Raji (cell line): ENCODE data around the gene DHX15.

Experiments used
- POLR2A ChIP-seq: IDR thresholded peaks from 2 replicates; pipeline ENCODE4 v1.6.1; 2011; ENCODE audit warnings: low read depth, low read length, control low read depth; ENCODE audit not compliant: insufficient read depth

Gene DHX15

DNA sequence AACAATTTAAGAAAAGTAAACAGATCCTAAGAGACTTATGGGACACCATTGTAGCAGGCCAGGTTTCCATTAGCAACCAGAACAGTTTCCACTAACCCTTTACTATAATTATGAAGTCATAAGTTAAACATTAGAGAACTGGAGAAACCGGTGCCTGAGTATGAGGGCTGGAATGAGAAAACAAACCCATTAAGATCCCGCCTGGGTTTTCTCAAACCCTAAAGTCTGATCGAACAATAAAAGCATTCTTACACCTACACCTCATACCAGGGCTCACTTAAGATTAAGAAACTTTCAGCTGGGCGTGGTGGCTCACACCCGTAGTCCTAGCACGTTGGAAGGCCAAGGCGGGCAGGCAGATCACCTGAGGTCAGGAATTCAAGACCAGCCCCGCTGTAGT, 13.7 kb upstream of the DHX15 start:
- no peak for TF ChIP-seq POLR2A

- TF ChIP-seq POLR2A, result no peak
These were observed 11.3 kb upstream of the DHX15 start for GRCh38 chr4:24595659-24596058.

DNA sequence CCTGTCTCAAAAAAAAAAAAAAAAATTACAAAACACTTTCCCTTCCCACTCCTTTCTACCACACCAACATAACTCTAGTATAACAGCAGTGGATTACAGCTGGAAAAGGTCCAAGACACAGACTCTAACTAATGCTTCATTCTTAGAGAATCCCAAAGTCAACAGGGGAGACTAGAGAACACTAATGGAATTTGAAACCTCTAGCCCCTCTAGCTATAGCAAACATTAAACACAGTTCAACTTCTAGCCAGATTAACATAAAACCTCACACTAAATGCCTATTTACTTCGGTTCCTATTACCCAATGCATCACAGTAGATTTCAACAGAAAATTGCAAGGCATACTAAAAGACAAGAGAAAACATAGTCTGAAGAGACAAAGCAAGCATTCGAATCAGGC, 10.5 kb upstream of the DHX15 start:
- TF ChIP-seq POLR2A, result no peak

- TF ChIP-seq POLR2A, result no peak
These were observed 5.1 kb upstream of the DHX15 start for GRCh38 chr4:24589448-24589847.

DNA sequence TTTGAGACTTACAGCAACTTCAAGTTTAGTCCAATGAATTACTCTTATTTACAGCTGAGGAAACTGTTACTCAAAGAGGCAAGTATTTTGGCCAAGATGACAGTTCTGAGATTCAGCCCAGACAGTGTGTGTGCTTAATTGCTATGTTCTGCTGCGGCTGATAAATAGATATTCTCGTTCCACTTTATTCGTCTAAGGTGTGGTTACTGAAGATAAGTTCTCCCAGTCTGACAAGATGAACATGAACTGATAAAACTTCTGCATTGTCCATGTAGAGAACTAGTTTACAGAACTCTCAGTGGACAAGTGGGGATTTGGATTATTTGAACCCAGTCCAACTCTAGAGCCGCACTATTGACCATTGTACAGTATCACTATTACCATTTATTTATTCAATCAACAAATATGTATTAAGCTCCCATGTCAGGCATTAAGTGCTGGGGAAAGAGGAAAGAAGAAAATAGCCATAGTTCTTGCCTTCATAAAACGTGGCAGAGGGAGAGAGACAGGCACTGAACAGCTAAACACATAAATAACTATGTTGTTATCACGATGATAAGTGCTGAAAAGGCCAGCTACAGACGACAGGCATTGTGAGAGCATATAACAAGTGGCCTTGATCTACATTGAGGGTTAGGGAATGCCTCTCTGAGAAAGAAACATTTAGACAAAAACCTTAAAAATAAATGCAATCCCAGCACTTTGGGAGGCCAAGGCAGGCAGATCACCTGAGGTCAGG, 4.0 kb upstream of the DHX15 start:
- TF ChIP-seq POLR2A, result no peak

GRCh38 chr4:24583451-24584210, 723 bp downstream of the DHX15 start:
- peak; percentile 23; the same call in 1 of the 2 replicates for TF ChIP-seq POLR2A

- no peak for TF ChIP-seq POLR2A
These were observed 2.0 kb downstream of the DHX15 start for GRCh38 chr4:24582235-24582832.

DNA sequence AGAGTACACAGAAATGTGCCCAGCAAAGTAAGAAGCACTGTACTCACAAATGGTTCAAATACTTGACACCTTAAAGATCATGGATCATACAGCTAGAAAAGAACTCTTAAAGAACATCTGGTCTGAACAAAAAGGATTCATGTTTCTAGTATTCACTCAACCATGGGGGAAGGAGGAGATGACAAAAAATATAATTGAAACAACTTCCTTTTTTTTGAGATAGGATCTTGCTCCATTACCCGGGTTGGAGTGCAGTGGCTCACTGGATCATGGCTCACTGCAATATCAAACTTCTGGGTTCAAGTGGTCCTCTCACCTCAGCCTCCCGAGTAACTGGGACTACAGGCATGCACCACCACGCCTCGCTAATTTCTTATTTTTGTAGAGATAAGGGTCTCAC, 6.0 kb downstream of the DHX15 start:
- no peak for TF ChIP-seq POLR2A

GRCh38 chr4:24576276-24576675, 8.1 kb downstream of the DHX15 start:
- no peak for TF ChIP-seq POLR2A

- TF ChIP-seq POLR2A, result no peak
These were observed 10.1 kb downstream of the DHX15 start for GRCh38 chr4:24574236-24574635.

DNA sequence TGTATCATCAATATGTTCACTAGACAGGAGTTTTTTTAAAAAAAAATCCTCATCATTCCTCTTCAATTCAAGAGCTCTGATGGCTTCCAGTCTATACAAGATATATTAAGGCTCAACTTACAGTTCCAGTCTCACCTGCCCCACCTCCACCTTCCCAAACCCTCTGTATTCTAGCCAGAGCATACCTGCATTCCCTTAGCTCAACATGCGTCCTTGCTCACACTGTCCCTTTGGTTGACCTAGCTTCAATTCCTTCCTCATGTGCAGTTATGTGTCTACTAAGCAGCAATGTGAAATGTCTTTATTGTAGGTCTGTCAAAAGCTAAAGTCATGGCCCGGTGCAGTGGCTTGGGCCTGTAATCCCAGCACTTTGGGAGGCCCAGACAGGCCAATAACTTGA, 10.8 kb downstream of the DHX15 start:
- no peak for TF ChIP-seq POLR2A

DNA sequence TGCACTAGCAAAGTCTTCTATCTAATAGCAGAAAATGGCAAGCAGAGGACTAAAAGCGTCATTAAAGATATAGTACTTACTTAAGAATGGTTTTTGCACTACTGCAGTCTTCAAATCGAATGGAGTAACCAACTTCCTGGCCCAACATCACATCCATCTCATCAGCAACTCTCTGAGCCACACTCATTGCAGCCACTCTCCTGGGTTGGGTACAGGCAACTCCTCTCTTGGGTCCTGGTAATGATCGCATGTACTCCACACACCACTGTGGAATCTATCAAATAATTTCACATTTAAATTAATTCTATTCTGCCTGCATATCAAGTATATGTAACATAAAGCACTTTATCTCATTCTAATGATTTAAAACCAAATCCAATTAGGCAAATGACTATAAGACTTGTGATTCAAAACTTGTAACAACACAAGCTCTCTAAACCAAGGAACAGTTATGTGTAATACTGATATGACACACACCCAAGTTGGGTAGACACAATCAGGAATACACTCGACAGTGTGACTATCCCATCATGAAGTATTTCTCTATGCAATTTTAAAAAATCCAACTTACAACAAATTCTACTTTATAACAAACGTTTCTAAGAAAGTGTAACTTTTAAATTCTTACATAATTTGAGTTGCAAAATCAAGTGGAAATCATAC, 13.6 kb downstream of the DHX15 start:
- no peak for TF ChIP-seq POLR2A

- no peak for TF ChIP-seq POLR2A
These were observed 14.2 kb downstream of the DHX15 start for GRCh38 chr4:24570172-24570571.

DNA sequence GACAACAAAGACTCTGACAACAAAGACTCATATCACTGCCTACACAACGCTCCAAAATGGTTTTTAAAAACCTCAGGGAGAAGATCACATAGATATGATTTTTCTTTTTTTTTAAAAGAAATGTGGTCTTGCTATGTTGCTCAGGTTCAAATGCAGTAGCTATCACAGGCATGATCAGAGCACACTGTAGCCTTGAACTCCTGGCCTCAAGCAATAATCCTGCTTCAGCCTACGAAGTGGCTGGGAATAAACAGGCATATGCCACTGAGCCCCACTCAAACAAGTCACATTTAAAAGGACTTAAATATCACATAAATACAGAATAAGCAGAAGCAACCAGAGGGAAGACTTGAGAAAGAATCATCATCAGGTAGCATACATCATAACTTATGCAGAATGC, 14.7 kb downstream of the DHX15 start:
- no peak for TF ChIP-seq POLR2A

DNA sequence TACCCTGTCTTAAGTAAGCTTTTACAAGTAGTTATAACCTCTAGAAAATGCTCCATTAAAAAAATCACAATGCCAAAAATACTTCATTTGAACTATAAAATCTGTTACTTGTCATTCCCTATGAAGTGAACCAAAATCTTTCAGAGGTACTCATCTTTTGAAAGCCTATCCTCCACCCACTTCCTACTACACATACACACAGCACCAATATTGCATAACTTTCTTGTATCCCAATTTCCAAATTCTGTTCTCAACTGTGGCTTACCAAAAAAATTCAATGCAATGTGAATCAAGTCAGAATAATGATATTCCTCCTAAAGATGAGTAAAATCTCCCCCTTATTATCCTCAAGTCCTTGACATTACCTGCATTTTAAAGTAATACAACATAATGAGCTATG, 15.9 kb downstream of the DHX15 start:
- no peak for TF ChIP-seq POLR2A

DNA sequence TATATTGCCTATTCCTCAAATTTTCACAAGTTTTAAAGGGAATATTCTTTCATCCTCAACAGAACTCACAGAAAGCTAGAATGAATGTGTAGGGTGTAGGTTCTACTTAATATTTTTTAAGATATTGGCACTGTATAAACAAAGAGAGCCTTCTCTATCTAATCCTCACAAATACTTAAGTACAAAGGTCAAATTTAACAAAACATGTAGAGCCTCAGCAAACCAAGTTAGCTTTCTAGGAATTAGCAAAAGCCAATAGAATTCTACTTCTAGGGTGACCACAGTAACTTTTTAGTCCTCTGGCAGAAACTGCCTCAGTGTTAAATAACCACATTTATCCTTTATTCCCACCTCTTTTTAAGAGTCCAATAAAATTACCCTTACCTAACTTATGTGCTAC, 19.3 kb downstream of the DHX15 start:
- no peak for TF ChIP-seq POLR2A
